OCI-LY1 (cell line): ENCODE measurements around the gene PHKB.

Source experiments
- H2AFZ ChIP-seq: fragments of 200-600 bp; sonication (generic), shearing (Covaris generic); 2 replicates; pipeline ENCODE4 v1.6.0; 2014; ENCODE audit warnings: antibody characterized with exemption, mild to moderate bottlenecking, low read length
- H3F3A ChIP-seq: fragments of 200-600 bp; sonication (generic), shearing (Covaris generic); 2 replicates; pipeline ENCODE4 v1.6.0; 2014; ENCODE audit warnings: mild to moderate bottlenecking, antibody characterized with exemption, low read length, moderate library complexity; ENCODE audit not compliant: insufficient read depth
- H3K27ac ChIP-seq: fragments of 200-600 bp; sonication (generic); 2 replicates; pipeline ENCODE4 v1.5.1; 2014; ENCODE audit warnings: low read length, mixed run types, mild to moderate bottlenecking, low read depth; ENCODE audit not compliant: poor library complexity, severe bottlenecking
- H3K27me3 ChIP-seq: fragments of 200-600 bp; sonication (generic); 2 replicates; pipeline ENCODE4 v1.6.0; 2014; ENCODE audit warnings: antibody characterized with exemption, mild to moderate bottlenecking, low read length, moderate library complexity; ENCODE audit not compliant: insufficient read depth
- H3K36me3 ChIP-seq: fragments of 200-600 bp; sonication (generic); 2 replicates; pipeline ENCODE4 v1.6.1; 2014; ENCODE audit warnings: mild to moderate bottlenecking, antibody characterized with exemption, low read length, moderate library complexity, mixed read lengths; ENCODE audit not compliant: insufficient read depth
- H3K4me1 ChIP-seq: fragments of 200-600 bp; sonication (generic); 2 replicates; pipeline ENCODE4 v1.5.1; 2014; ENCODE audit warnings: mild to moderate bottlenecking, low read length, moderate library complexity; ENCODE audit not compliant: insufficient read depth, severe bottlenecking
- H3K4me2 ChIP-seq: fragments of 200-600 bp; sonication (generic), shearing (Covaris generic); 2 replicates; pipeline ENCODE4 v1.6.1; 2014; ENCODE audit warnings: low read length
- H3K4me3 ChIP-seq: fragments of 200-600 bp; sonication (generic); 2 replicates; pipeline ENCODE4 v1.5.1; 2014; ENCODE audit warnings: low read length, low read depth, mild to moderate bottlenecking, mixed read lengths; ENCODE audit not compliant: poor library complexity, severe bottlenecking
- H3K79me2 ChIP-seq: fragments of 200-600 bp; shearing (Covaris generic); 2 replicates; pipeline ENCODE4 v1.6.1; 2016; ENCODE audit warnings: mixed run types, low read length, mixed read lengths; ENCODE audit not compliant: insufficient read depth
- H3K9ac ChIP-seq: fragments of 200-600 bp; sonication (generic), shearing (Covaris generic); 2 replicates; pipeline ENCODE4 v1.6.1; 2014; ENCODE audit warnings: mild to moderate bottlenecking, low read length, mixed read lengths
- H3K9me2 ChIP-seq: fragments of 200-600 bp; sonication (generic), shearing (Covaris generic); 2 replicates; pipeline ENCODE4 v1.6.1; 2014; ENCODE audit warnings: low read depth, mild to moderate bottlenecking, low read length, mixed read lengths
- H3K9me3 ChIP-seq: fragments of 200-600 bp; shearing (Covaris generic); 2 replicates; pipeline ENCODE4 v1.6.1; 2014; ENCODE audit warnings: low read length, mixed read lengths
- H4K20me1 ChIP-seq: fragments of 200-600 bp; sonication (generic), shearing (Covaris generic); 2 replicates; pipeline ENCODE4 v1.6.0; 2016; ENCODE audit warnings: mild to moderate bottlenecking, low read length; ENCODE audit not compliant: insufficient read depth
- CTCF ChIP-seq: fragments of 200-600 bp; sonication (generic), shearing (Covaris generic); IDR thresholded peaks from 2 replicates; pipeline ENCODE4 v1.5.1; 2017; ENCODE audit warnings: mild to moderate bottlenecking, antibody characterized with exemption, low read length, moderate library complexity, mixed read lengths
- EZH2 ChIP-seq: fragments of 200-600 bp; sonication (generic), shearing (Covaris generic); IDR thresholded peaks from 2 replicates; pipeline ENCODE4 v1.8.0; 2017; ENCODE audit warnings: borderline replicate concordance, mixed run types, mild to moderate bottlenecking, antibody characterized with exemption, low read length, moderate library complexity, mixed read lengths

Gene PHKB

GRCh38 chr16:47611042-47611441, 149.9 kb downstream of the PHKB start:
- H3K9me2 ChIP-seq = no peaks in the 10 kb centered on the region
- H4K20me1 ChIP-seq = no peaks in the 10 kb centered on the region
- no peaks in the 10 kb centered on the region for H3K9me3 ChIP-seq
- no peaks in the 10 kb centered on the region for H3F3A ChIP-seq
- H3K4me3 ChIP-seq = no peak overlapping the region
- H3K36me3 ChIP-seq = peaks cover 28% of the 10 kb centered on the region; the same call in 1 of the 2 replicates
- H3K4me1 ChIP-seq = no peaks in the 10 kb centered on the region
- H3K27ac ChIP-seq = no peak overlapping the region
- no peak overlapping the region for H3K4me2 ChIP-seq
- H3K27me3 ChIP-seq = no peaks in the 10 kb centered on the region
- TF ChIP-seq CTCF (no peak), EZH2 (no peak)
- H3K9ac ChIP-seq = no peak overlapping the region
- H3K79me2 ChIP-seq = no peaks in the 10 kb centered on the region
- H2AFZ ChIP-seq = no peak overlapping the region

- Histone ChIP-seq H3K9me3 (no peaks in the 10 kb centered on the region), H3K27ac (no peak overlapping the region), H3K4me3 (no peak overlapping the region), H3K4me1 (no peaks in the 10 kb centered on the region), H3F3A (no peaks in the 10 kb centered on the region), H3K27me3 (no peaks in the 10 kb centered on the region), H3K9me2 (no peaks in the 10 kb centered on the region), H3K36me3 (peaks cover 29% of the 10 kb centered on the region; the same call in 1 of the 2 replicates), H3K9ac (no peak overlapping the region), H2AFZ (no peak overlapping the region), H4K20me1 (no peaks in the 10 kb centered on the region), H3K79me2 (no peaks in the 10 kb centered on the region), H3K4me2 (no peak overlapping the region)
- TF ChIP-seq EZH2 (no peak), CTCF (no peak)
Measured at GRCh38 chr16:47611848-47612493, 150.8 kb downstream of the PHKB start.

GRCh38 chr16:47612711-47613110, 151.6 kb downstream of the PHKB start:
- Histone ChIP-seq H3K4me2 (no peak overlapping the region), H3K27me3 (no peaks in the 10 kb centered on the region), H4K20me1 (no peaks in the 10 kb centered on the region), H3K9me3 (no peaks in the 10 kb centered on the region), H3K27ac (no peak overlapping the region), H3K9me2 (no peaks in the 10 kb centered on the region), H3K9ac (no peak overlapping the region), H2AFZ (no peak overlapping the region), H3K36me3 (peaks cover 29% of the 10 kb centered on the region; the same call in 1 of the 2 replicates), H3K79me2 (no peaks in the 10 kb centered on the region), H3K4me3 (no peak overlapping the region), H3K4me1 (no peaks in the 10 kb centered on the region), H3F3A (no peaks in the 10 kb centered on the region)
- TF ChIP-seq EZH2 (no peak), CTCF (no peak)
